Stimulated activated CD8-positive, alpha-beta memory T cell treated with anti-CD3 and anti-CD28 coated beads, Interleukin-12 subunit alpha, Interleukin-12 subunit beta, amount 100 ng/mL, for 4 hours (primary cell): ENCODE results near the gene DLGAP3.
"Not testable (repeated sequence)": the region's sequence is repeated elsewhere in the genome, so short reads cannot be mapped to it uniquely, and the experiment has no call there.

Experiments used
- DNase-seq: peaks from one replicate; pipeline ENCODE4 v3.0.0-alpha.2; 2020; ENCODE audit warnings: low read depth

Gene DLGAP3

DNA sequence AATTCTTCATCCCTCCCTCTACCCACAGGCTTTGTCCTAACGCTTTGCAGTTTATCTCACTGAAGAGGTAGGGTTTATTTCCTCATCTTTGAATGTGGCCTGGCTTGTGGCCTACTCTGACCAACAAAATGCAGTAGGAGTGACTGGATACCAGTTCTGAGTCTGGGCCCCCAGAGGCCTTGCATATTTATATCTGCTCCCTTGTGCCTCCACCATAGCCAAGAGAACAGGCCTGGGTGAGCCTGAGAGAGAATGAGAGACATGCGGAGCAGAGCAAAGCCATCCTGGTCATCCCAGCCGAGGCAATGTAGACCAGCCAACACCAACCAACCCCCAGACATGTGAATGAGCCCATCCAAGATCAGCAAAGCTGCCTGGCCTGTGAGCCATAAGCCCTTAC is 100.2 kb downstream of the DLGAP3 start:
- DNase-seq: no peak

- DNase-seq: no peak
Observed at GRCh38 chr1:34828611-34829010, 100.8 kb downstream of the DLGAP3 start.

DNA sequence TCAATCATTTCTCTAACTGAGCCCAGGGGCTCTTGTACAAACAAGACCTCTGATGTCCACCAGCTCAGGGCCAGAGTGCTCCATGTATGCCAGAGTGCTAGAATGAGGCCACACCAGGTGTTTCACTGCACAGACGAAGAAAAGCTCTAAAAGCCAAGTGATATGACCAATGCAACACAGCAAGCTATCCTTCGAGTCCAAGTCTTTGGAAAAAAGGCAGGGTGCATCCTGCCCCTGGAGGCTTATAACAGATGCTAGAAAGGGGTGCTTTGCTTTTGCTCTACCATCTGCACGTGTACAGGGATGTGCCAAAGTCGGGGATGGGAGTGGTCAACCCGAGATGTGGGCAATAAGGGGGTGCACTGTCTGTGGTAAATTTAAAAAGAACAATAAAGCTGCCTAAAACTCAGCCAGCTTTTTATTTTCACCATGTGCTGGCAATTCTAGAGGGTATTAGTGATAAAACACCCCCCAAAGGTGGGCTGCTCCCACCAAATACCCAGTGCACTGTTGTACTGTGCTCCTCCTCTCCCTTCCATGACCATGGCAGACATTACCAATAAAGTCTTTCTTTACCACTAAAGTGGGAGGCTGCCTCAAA is 102.0 kb downstream of the DLGAP3 start:
- no peak for DNase-seq

DNA sequence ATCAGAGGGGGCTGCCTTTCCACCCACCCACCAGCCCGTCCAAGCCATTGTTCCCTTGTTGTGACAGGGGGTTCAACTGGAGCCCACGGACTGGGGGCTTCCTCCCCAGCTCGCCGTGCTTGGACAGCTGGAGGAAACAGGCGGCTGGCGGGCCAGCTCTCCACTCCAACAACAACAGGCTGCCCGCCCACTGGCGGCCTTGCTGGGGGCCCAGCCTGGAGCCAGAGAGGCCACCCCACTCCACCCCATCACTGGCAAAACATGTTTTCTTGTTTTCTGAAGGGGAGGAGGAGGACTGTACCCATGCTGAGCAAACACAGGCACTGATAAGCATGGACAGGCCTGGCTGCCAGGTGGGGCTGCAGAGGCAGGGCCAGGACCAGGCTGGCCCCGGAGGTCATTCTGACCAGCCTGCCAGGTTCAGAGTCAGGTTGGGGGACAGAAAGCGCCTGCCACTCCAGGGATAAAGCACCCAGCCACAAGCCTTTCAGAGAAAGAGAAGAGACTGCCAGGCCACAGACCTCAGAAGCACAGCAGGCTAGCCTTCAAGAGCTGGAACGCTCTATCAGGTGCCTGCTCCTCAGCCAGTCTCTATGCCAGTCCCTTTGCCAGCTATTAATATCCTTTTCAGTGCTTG is 103.9 kb downstream of the DLGAP3 start:
- no peak for DNase-seq

DNA sequence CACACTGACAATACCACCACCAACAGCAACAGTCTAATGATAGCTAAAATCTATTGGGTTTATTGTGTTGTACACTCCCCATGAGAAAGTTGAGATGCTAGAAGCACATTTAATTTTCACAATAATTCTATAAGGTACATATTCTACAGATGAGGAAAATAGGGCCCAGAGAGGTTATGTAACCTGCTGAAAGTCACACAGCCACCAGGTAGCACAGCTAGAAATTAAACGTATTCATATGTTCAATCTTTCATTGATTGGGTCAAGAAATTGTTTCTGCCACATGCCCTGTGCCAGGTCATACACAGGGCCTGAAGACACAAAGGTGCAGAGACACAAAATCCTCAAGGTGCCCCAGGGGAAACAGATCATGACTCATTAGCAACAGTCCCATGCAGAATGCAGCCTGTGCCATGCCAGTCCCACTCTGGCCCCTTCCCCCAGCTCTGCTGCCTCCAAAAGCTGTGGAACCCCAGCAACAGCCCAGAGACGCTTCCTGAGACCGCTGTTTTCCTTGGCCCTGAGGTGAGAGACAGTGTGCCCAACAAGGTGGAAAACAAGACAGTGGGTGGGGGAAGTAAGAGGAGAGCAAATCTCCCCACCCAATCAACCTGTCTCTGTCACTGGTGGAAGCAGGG is 104.5 kb downstream of the DLGAP3 start:
- DNase-seq: no peak

- DNase-seq: no peak
Observed at GRCh38 chr1:34822202-34822601, 107.2 kb downstream of the DLGAP3 start.

DNA sequence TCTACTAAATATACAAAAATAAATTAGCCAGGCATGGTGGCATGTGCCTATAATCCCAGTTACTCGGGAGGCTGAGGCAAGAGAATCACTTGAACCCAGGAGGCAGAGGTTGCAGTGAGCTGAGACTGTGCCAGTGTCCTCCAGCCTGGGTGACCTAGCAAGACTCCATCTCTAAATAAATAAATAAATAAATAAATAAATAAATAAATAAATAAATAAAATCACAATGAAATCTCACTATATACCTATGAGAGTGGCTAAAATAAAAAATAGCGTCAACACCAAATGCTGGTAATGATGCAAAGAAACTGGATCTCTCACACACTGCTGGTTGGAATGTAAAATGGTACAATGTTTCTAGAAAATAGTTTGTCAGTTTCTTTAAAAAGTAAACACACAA is 110.6 kb downstream of the DLGAP3 start:
- DNase-seq: not testable (repeated sequence)

- DNase-seq: no peak
Observed at GRCh38 chr1:34816778-34817177, 112.7 kb downstream of the DLGAP3 start.

GRCh38 chr1:34816332-34816731 is 113.1 kb downstream of the DLGAP3 start:
- no peak for DNase-seq
